HG02763 (cell line): ENCODE data around the gene CACNA2D2.

Experiments used
- ATAC-seq: cut with Tn5 transposase; IDR thresholded peaks from one replicate; pipeline ENCODE4 v1.9.1; 2021; ENCODE audit warnings: mild to moderate bottlenecking, moderate library complexity; ENCODE audit not compliant: unreplicated experiment

The CACNA2D2 gene

DNA sequence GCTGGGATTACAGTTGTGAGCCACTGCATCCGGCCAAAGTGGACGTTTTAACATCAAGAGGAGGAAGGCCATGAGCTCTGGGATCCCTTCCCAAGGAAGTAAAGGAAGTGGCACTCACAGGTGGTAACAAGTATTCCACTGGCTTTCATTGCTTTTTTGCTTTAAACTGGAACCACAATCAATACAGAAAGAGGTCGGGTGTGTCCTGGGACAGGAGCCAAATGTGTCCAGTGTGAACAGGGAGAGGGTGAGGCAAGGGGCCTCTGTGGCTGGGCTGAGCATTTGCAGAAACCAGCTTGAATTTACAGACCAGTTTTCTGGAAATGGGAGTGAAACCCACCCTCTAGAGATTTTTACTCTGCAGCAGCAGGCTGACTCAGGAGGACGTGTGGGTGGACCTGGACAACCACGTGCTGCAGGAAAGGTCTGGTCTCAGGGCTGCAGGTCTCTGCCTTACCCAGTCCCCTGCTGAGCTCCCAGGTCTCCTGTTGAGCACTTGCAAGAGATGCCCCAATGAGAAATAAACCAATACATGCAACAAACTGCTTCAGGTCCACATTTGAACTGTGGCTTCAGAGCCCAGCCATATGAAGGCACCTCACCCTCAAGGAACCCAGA, 101.3 kb downstream of the CACNA2D2 start:
- no peak for ATAC-seq

DNA sequence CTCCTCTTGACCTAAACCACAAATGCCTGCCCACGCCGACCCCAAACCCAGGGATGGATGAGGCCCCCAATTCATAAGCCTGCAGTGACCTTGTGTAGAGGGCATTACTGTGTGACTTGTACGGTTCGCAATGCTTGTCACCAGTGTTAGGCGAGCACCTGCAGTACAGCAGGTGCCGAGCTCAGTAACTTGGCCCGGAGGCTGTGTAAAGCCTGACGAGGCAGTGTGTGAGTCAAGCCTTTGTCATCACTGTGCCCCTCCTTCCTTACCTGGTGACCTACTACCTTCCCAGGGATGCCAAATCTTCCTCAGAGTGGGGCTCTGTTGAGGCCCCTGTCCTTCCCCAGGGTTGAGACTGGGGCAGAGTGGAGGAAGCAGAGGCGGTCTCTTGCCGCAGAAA, 106.9 kb downstream of the CACNA2D2 start:
- no peak for ATAC-seq

DNA sequence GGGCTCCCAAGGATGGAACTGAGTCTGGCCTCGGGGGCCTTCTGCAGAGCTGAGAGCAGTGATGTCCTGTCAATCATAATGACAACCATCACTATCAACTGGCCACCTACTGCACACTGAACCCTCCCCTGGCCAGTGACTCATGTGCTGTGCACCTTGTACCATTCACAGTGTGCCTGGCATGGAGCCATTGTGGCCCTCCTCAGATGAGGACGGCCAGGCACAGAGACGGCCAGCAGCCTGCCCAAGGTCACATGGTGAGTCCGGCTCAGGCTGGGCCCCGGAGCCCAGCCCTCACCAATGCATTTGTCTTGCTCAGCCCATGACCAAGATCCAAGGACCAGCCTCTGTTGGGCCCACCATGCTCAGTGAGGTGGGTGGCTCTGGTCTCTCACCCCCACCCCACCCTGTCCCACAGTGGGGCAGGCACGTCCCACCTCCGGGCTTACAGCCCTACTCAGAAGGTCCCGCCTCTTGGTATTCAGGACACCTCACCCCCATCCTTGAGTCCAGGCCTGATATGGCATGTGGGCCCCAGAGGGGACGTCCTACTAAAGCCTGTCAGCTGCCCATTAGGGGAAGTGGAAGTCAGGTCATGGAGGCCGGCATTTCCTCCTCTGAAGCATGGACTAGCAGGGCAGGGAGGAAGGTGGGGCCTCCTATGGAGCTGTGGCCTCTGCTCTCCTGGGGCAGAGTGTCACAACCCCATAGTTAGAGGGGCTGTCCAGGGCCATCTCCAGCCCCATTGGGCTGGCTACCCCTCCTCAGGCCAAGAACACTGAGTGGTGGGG, 108.2 kb downstream of the CACNA2D2 start:
- no peak for ATAC-seq

DNA sequence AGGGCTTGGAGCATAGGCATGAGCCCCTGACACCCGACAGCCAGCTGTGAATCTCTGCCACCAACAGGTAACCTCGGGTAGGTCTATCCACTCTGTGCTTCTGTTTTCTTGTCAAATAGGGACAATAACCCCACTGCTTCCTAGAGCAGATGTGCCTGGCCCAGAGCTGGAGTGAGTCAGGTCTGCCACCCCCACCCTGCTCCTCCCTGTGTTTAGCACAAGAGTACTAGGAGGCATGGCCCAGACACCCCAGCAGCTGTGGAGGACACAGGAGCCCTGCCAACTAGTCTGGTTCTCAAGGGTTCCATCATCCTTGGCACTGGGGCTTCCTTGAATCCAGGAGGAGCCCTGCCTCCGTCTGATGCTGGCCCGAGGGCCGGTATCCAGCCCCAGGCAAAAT, 110.4 kb downstream of the CACNA2D2 start:
- ATAC-seq = no peak

DNA sequence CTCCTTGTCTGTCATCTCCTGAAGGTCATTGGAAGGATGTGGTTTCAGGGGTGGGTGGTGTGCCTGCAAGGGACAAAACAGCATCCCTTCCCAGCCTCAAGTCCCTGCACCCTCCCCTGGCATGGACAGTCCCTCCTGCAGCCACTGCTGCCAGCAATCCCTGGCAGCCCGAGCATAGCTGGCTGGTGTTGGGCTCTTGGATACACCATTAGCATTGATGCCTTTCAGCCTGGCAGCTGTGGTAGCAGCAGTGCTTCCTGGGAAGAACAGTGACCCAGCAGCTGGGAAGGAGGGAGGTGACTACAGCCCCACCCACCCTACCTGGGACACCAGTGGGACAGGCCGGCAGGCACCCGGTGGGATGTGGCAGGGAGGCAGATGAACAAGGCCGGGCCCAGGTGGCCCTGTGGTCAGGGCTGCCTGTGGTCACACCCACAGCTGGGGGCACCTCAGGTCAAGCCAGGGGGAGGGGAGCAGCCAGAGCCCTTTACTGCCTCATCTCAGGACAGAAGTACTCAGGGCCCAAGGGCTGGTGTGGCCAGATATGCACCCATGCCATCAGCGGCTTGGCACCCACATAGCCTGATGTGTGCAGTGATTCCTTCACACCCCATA, 111.2 kb downstream of the CACNA2D2 start:
- no peak for ATAC-seq

DNA sequence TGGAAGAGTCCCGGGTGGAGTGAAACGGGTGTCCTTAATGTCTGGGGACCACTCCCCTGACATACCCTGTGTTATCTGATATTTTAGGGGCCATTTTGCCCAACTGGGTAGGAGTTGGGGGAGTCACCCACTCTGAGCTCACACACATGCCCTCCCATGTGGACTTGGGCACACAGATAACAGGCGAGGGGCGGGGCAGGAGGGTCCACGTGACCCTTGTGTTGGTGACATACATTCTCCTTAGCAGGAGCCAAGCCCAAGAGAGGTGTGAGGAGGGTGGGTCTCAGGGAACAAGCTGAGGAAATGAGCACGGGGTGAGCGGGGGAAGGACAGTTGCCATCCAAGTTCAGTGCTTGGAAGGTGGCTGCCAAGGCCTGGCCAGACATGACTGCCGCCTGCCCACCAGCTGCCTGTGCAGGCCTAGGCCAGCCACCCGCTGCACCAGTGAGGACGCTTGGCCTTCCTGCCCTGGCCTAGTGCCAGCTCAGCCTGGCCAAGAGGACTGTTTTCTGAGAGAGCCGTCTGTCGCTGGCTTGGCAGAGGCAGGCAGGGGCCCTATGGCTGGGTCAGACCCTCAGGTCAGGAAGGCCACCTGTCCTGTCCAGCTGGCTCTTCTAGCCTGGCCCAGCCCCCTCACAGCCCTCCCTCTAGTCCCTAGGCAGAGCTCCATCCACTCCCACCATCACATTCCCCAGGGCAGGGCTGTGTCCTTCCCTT, 112.8 kb downstream of the CACNA2D2 start:
- no peak for ATAC-seq

DNA sequence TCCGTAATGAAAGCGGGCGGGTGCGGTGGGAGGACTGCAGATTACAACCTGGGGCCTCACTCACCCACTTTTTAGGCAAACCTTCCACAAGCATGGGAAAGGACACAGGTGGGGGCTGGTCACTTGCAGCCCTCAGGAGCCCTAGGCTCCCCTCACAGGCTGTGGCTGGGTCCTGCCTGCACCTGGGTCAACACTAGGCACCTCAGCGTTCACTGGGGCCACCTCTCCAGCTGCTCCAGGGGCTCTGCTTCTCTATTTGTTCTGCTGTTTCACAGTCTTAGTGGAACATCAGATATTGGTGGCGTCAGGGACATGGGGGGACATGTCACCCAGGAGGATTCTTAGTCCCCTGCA, 114.0 kb downstream of the CACNA2D2 start:
- no peak for ATAC-seq

DNA sequence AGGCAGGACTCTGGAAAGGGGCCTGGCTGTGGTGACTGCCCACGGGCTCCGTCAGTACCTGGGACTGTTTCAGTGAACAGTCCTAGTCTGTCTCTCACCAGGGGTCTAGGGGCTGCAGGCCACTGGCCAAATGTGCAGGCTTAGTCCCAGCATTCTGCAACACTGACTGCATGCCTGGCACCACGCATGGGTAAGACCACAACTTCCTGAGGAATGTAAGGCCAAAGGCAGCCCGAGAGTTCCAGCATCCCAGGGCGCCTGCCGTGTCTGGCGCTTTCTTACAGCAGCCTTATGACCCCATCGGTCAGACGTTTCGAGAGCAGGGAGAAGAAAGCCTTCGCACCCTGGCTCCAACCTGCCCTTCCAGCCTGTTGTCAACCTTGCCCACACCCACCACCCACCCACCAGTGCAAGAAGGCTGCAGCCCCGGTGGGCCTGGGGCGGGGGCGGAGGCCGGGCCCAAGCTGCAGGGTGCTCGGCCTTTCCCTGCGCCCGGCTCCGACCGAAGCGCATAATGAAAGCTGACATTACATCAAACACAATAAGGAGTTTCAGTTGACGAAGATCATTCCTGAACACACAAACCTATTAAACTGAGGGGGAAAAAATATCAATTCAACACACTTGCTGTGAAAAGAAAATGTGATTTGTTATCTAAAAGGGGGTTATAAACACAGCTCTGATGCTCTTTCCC, 114.6 kb downstream of the CACNA2D2 start:
- no peak for ATAC-seq

DNA sequence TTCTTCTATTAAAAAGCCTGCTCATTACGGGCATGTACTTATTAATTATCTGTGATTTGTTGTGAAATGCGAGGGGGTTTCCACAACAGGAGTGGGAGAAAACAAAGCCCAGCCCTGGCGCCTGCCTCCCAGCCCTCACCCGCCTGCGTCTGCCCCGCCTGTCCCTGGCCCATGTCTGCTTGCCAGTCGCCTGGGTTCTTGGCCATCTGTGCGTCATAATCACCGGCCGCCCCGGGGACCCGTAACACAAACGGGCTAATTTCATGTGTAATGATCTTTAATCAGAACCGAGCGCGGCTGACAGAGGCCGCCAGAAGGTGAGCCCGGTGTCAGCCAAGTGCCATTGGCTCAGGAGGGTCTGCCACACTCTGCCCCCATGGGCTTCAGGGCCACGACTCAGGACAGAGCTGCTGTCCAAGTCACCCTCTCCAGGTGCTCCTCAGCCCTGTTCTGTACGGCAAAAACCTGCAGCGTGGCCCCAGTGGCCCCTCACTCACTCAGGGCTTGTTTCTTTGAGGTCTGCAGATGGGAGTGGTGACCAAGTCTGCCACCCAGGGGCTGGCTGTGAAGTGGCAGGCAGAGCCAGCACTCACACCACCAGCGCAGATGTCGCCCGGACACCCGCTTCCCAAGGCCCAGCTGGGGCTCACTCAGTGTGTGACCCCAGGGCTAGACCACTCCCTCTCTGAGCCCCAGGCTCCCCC, 115.3 kb downstream of the CACNA2D2 start:
- no peak for ATAC-seq

DNA sequence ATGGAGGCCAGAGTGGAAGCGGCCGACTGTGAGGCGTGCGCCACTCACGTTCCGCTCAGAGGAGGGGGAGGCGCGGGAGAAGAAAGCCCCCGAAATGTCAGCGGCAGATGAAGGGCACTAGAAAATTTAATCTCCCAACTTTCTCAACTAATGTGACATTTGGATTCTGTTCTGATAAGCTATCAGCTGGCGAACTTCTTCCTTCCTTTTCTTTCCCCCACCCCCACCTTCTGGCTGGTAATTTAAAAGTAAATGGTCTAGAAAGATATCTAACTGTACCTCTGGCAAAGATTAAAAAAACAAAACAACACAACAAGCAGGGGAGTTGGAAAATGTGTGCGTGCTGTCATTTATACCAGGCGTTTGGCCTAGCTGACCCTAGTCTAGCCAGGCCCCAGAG, 117.7 kb downstream of the CACNA2D2 start:
- no peak for ATAC-seq

DNA sequence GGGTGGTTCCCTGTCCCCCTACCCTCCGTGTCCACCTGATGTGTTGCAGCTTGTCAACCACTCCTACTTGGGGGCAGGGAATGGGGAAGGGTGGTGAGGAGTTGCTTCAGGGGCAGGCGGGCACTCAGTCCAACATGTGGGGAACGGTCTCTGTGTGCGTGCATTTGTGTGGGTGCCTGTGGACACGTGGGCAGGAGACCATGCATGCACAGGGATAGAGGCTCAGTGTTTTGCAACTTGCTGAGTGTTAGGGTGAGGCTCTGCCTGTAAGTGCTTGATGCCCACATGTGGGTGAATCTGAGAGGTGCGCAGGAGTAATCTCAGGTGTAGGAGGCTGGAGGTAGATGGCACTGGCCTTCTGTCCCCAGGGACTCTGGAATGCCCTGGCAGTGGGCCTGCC, 119.7 kb downstream of the CACNA2D2 start:
- no peak for ATAC-seq

DNA sequence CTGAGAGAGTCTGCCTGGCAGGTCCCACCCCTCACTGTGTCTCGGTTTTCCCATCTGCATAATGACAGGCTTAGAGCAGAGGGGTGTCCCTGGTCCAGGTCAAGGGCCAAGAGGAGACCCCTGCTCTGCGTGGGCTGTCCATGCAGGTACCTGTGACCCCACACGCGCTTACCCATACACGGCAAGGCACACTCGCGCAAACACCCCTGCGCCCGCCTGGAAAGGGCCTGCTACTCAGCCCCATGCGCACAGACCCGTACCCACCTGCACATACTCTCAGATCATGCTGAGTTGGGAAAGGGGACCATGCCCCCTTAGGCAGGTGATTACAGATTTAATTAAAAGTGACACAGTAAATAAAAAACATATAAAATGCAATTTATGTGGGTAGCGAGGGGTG, 120.7 kb downstream of the CACNA2D2 start:
- no peak for ATAC-seq

DNA sequence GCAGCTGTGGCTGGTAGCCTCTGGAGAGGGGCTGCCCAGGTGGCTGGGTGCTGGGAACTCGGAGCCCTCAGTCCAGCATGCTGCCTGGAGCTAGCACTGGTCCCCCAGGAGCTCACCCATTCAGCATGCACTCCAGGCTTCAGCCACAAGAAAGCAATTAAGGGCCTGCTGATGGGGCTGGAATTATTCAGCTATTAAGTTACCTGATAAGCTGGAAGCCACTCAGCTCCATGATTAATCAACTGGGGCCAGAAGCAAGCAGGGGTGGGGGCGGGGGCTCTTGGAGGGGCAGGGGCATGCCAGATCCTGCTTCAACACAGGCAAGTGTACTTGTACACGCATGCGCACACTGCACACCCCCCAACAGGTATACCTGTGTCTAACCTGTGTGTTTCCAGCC, 122.1 kb downstream of the CACNA2D2 start:
- no peak for ATAC-seq

DNA sequence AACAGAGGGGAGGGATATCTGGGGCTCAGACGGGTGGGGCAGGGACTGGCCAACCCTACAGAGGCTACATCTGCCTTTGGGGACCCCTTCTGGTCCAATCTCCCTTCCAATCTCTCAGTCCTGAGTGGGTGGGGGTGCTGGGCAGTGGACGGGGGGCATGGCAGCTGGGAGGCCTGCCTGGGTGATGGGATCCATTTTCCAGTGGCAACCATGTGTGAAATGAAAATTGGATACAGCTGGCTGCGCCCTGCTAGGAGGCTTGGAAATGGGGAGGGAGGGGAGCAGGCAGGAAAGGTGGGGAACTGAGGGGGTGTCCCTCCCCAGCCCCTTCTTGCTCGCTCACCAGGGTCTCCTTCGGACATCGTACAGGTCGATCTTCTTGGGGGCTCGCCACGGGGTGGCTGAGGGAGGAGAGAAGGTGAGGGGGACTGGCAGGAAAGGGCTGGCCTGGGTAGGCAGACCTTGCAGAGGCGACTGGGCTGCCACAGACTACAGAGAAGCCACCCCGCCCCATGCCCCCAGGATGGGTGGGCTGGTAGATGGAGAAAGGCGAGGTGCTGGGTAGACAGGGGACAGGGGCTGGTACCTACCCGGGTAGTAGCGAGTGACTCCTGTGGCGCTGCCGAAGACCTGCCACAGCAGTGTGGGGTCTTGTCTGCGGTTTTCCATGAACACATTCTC, 122.9 kb downstream of the CACNA2D2 start:
- no peak for ATAC-seq

DNA sequence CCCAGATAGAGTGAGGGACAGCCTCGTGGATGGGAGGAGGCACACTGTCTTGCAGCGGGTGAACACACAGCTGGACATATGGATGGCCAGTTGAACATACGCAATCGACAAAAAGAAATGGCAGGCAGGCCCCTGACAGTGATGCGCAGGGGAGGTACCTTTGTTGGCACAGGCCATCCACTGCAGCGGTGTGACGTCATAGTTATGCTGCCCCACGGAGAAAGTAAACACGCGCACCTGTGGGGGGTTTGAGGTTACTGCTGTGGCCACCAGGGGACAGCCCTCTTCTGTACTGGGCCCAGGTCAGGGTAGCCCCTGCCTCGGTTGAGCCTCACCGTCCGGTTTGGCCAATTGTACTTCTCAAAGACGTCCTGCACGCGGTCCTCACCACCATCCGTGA, 124.7 kb downstream of the CACNA2D2 start:
- no peak for ATAC-seq

DNA sequence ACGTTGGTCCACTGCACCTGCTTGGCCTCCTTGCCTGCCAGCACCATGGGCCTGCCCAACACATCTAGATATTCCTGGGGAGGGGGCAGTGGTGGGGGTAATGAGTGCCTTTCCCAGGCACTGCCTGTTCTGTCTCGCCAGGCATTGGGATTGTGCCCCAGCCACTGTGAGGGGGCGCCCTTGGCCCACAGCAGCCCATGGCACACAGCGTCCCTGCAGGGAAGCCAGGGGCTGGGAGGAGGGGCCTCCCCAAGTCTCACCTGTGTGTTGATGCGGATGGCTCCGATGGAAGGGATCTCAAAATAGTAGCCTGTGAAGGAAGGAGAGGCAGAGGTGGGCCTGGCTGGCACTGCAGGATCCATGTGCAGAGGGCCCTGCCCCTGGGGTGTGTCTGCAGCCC, 125.4 kb downstream of the CACNA2D2 start:
- ATAC-seq = no peak

DNA sequence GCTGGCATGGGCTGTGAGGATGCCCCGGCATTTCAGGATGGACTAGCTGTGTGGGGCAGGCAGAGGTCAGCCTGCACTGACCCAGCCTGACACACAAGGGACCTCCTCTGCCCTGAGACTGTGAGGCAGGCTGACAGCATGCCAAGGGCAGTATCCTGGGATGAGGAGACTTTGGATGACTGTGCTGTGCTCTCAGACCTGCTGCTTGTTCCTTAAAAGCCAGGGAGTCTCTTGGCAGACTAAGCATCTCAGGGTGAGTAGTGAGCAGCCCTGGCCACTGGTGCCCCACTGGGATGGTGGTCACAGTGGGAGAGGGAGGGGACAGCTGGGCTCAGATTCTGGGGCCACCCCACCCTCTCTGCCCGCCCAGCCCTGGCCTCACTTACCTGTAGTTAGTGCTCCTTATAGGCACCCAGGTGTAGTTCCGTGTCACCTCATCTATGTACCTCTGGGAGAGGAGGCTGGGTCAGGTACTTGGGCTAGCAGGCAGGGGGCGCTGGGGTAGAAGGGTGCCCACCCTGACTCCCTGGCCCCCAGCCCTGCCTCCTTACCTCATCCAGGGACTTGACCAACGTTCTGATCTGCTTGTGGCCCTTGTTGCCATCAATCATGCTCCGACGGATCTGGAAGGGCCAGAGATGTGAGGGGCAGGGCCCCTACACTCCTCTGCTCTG, 128.0 kb downstream of the CACNA2D2 start:
- ATAC-seq = no peak

DNA sequence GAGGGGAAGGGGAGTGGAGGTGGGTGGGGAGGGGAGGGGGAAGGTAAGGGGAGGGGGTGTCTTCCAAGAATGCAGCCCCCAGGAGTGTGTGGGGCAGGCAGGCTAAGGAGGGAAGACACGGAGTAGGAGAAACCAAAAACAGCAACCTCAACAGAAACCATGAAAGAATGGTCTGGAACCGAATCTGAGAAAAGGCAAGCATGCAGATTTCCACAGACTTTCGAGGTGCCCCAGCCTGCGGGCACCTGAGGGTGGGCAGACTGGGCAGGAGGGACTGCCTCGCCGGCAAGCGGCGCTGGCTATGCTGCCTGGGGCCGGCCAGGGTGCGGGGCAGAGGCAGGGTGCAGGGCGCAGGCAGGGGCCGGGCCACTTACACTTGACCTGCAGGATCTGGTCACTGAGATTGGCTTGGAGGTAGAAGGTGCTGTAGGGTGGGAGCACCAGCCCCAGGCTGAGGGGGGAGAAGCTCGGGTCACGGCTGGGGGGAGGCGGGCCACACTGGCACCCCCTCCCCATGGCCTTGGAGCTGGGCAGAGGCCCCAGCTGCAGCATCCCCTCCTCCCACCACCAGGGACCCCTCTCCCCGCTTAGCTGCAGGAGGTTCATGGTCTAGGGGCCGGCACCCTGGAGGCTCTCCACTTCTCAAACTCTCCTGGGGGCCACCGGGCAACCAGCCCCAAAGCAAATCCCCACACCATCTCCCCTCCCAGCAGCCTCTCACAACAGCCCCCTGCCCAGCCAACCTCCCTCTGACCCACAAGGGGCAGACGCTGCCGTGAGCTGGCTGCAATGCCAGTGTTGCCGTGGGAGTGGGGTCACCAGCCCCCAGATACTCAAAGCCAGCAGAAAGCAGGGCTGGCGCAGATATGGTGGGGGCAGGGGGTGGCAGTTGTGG, 128.8 kb downstream of the CACNA2D2 start:
- ATAC-seq = no peak
